CD14-positive monocyte (primary cell): ENCODE data around the gene ADAMTSL4. TPM values are rescaled to one million over a fixed set of nuclear protein-coding genes. Genes with fewer than 3 reads are reported as not detected.
A peak's percentile ranks its signal among the peaks of the same experiment; 100 is the strongest.

Source experiments
- DNase-seq, 3 donors: peaks; one replicate each; pipeline ENCODE4 v3.0.0-alpha.2; 2011 to 2022
- H2AFZ ChIP-seq: 2 replicates; pipeline ENCODE4 v1.6.0; 2012; ENCODE audit warnings: mild to moderate bottlenecking, low read depth, low read length, inconsistent platforms; ENCODE audit not compliant: insufficient read depth, poor library complexity, severe bottlenecking
- H3K27ac ChIP-seq, 2 donors: 1 replicate in 1 of 2; 2 replicates in 1 of 2; pipeline ENCODE4 v1.5.1; 2012 to 2013; ENCODE audit warnings: low read length in 2 of 2, control low read depth in 1 of 2, inconsistent platforms in 1 of 2, low read depth in 1 of 2, mild to moderate bottlenecking in 1 of 2
- H3K27me3 ChIP-seq, 2 donors: one replicate each; pipeline versions ENCODE4 v1.6.0 to v1.6.1; 2011 to 2013; ENCODE audit warnings: low read length in 2 of 2; ENCODE audit not compliant: control insufficient read depth in 2 of 2, insufficient read depth in 2 of 2
- H3K36me3 ChIP-seq, 2 donors: replicated peaks in 1 of 2; 1 replicate in 1 of 2; 2 replicates in 1 of 2; pipeline versions ENCODE4 v1.5.1 to v1.6.1; 2012 to 2013; ENCODE audit warnings: low read length in 2 of 2, control low read depth in 1 of 2, inconsistent platforms in 1 of 2, mild to moderate bottlenecking in 1 of 2; ENCODE audit not compliant: insufficient read depth in 2 of 2, control insufficient read depth in 1 of 2
- H3K4me1 ChIP-seq, 2 donors: 1 replicate in 1 of 2; 2 replicates in 1 of 2; pipeline versions ENCODE4 v1.5.1 to v1.6.1; 2012 to 2013; ENCODE audit warnings: low read length in 2 of 2, control low read depth in 1 of 2, inconsistent platforms in 1 of 2, mild to moderate bottlenecking in 1 of 2, moderate library complexity in 1 of 2; ENCODE audit not compliant: insufficient read depth in 2 of 2, control insufficient read depth in 1 of 2
- H3K4me2 ChIP-seq: replicated peaks from 2 replicates; pipeline ENCODE3; 2012; ENCODE audit warnings: low read length, moderate library complexity, mild to moderate bottlenecking; ENCODE audit not compliant: poor library complexity, severe bottlenecking; ENCODE audit errors: extremely low read depth
- H3K4me3 ChIP-seq, 3 experiments: fragments of 200-600 bp in 1 of 3; sonication (generic) in 1 of 3; replicated peaks in 1 of 3; 1 replicate in 2 of 3; 2 replicates in 1 of 3; pipeline ENCODE4 v1.5.1; 2011 to 2013; ENCODE audit warnings: low read length in 3 of 3, mild to moderate bottlenecking in 3 of 3, control low read depth in 2 of 3, low read depth in 2 of 3, inconsistent platforms in 1 of 3, moderate library complexity in 1 of 3
- H3K79me2 ChIP-seq: 2 replicates; pipeline ENCODE4 v1.6.0; 2012; ENCODE audit warnings: mild to moderate bottlenecking, control low read depth, inconsistent platforms, low read length, moderate library complexity; ENCODE audit not compliant: insufficient read depth
- H3K9ac ChIP-seq: 2 replicates; pipeline ENCODE4 v1.6.0; 2017; ENCODE audit warnings: low read length, mild to moderate bottlenecking; ENCODE audit not compliant: insufficient read depth, poor library complexity, severe bottlenecking
- H3K9me3 ChIP-seq, 2 donors: replicated peaks in 1 of 2; 1 replicate in 1 of 2; 2 replicates in 1 of 2; pipeline versions ENCODE4 v1.5.1 to v1.6.1; 2012 to 2013; ENCODE audit warnings: low read length in 2 of 2, control low read depth in 1 of 2; ENCODE audit not compliant: control insufficient read depth in 1 of 2, insufficient read depth in 1 of 2
- H4K20me1 ChIP-seq: 2 replicates; pipeline ENCODE4 v1.6.0; 2012; ENCODE audit warnings: mild to moderate bottlenecking, low read length, control low read depth, moderate library complexity; ENCODE audit not compliant: insufficient read depth
- H3K27ac Mint-ChIP-seq, 7 donors: one replicate each; pipeline ENCODE4 v1.8.0; 2020; ENCODE audit warnings: mild to moderate bottlenecking in 7 of 7, mixed read lengths in 7 of 7, moderate library complexity in 6 of 7, inconsistent platforms in 2 of 7
- H3K27me3 Mint-ChIP-seq, 3 donors: one replicate each; pipeline ENCODE4 v1.8.0; 2021 to 2022; ENCODE audit warnings: low read depth in 3 of 3, mild to moderate bottlenecking in 3 of 3, mixed read lengths in 3 of 3, moderate library complexity in 3 of 3, inconsistent platforms in 1 of 3
- H3K36me3 Mint-ChIP-seq, 2 donors: one replicate each; pipeline ENCODE4 v1.8.0; 2020; ENCODE audit warnings: mixed read lengths in 2 of 2, inconsistent platforms in 1 of 2, mild to moderate bottlenecking in 1 of 2
- H3K4me1 Mint-ChIP-seq: one replicate; pipeline ENCODE4 v1.8.0; 2020; ENCODE audit warnings: mild to moderate bottlenecking, mixed read lengths
- H3K4me3 Mint-ChIP-seq, 2 donors: one replicate each; pipeline ENCODE4 v1.8.0; 2020; ENCODE audit warnings: mild to moderate bottlenecking in 2 of 2, mixed read lengths in 2 of 2, moderate library complexity in 1 of 2
- H3K9me3 Mint-ChIP-seq, 7 donors: one replicate each; pipeline ENCODE4 v1.8.0; 2020 to 2022; ENCODE audit warnings: mixed read lengths in 7 of 7, mild to moderate bottlenecking in 6 of 7, moderate library complexity in 6 of 7, inconsistent platforms in 2 of 7
- CTCF ChIP-seq: fragments of 200-600 bp; IDR thresholded peaks from one replicate; pipeline ENCODE4 v1.8.0; 2022; ENCODE audit warnings: antibody characterized with exemption, mild to moderate bottlenecking
- WGBS: methylation state at CpG from one replicate; pipeline ENCODE4 v1.1.5; 2013; ENCODE audit warnings: missing lambda C conversion rate; ENCODE audit not compliant: insufficient coverage; 5-methylcytosine and 5-hydroxymethylcytosine counted together
- intact Hi-C, 2 donors: fragments of 100-400 bp; cut with micrococcal nuclease; formaldehyde crosslinking; loops; one replicate each; pipeline versions ENCODE4 v1.15.0 to v1.15.1; 2023
- polyA plus RNA-seq, 3 donors: library from polyadenylated mRNA; depleted of rRNA in 1 of 3; unstranded in 2 of 3; stranded (reverse) in 1 of 3; fragments of 300-500 nt in 2 of 3; fragments of >200 nt in 1 of 3; fragmentation: Illumina TruSeq in 2 of 3; gene quantifications; 1 replicate in 2 of 3; 2 replicates in 1 of 3; pipeline ENCODE4 v1.2.3, GENCODE V29; 2012 to 2021

The ADAMTSL4 gene
- polyA plus RNA-seq, 3 donors, result 2.5 to 109 (median 2.8) TPM

GRCh38 chr1:150561974-150562445 is 12.8 kb downstream of the ADAMTSL4 start:
- H3K36me3 Mint-ChIP-seq, result peaks cover 46 to 67% of the 10 kb centered on the region in 2 donors
- peak; percentile 65 to 73 (median 71) for DNase-seq
- H3K9me3 ChIP-seq, result no peaks in the 10 kb centered on the region
- H3K9ac ChIP-seq, result peak overlapping the region; percentile 77
- TF ChIP-seq CTCF, result no peak
- H3K27me3 ChIP-seq, result no peaks in the 10 kb centered on the region
- peak overlapping the region; percentile 37 for H2AFZ ChIP-seq
- peaks cover 84 to 85% of the 10 kb centered on the region in 2 donors for H3K4me1 ChIP-seq
- peaks cover 19 to 36% of the 10 kb centered on the region in 2 donors for H3K36me3 ChIP-seq
- peaks cover 0 to 2% (median 0%) of the 10 kb centered on the region in 3 donors for H3K27me3 Mint-ChIP-seq
- peaks cover 0 to 3% (median 0%) of the 10 kb centered on the region in 7 donors for H3K9me3 Mint-ChIP-seq
- H4K20me1 ChIP-seq, result peaks cover 98% of the 10 kb centered on the region
- H3K79me2 ChIP-seq, result peaks cover 79% of the 10 kb centered on the region
- peak overlapping the region; percentile 93 for H3K4me3 Mint-ChIP-seq
- peak overlapping the region; percentile 88 to 94 for H3K27ac ChIP-seq
- peak overlapping the region; percentile 46 to 92 (median 61) for H3K4me3 ChIP-seq
- H3K4me2 ChIP-seq, result peak overlapping the region; percentile 98
- intact Hi-C loops, result loop anchor here (2.0 to 5.0 kb wide), 3 partner anchors 15 to 65 kb away; partner anchors contain the start of gene ENSA (in 1 of the 2)
- H3K4me1 Mint-ChIP-seq, result peaks cover 75% of the 10 kb centered on the region
- WGBS, result 0% methylated on average over 16 of the region's 18 CpGs
- H3K27ac Mint-ChIP-seq, result peak overlapping the region; percentile 96 to 100 (median 98)

- H3K27ac Mint-ChIP-seq, result peak overlapping the region; percentile 96 to 100 (median 98)
- peaks cover 0 to 2% (median 0%) of the 10 kb centered on the region in 3 donors for H3K27me3 Mint-ChIP-seq
- DNase-seq, result peak in 2 of 3 donors; percentile 36 to 52
- Histone ChIP-seq H3K27me3 (no peaks in the 10 kb centered on the region), H3K79me2 (peaks cover 82% of the 10 kb centered on the region), H3K4me2 (peak overlapping the region; percentile 98), H3K9me3 (no peaks in the 10 kb centered on the region), H3K27ac (peak overlapping the region; percentile 88 to 94), H4K20me1 (peaks cover 98% of the 10 kb centered on the region), H2AFZ (no peak overlapping the region), H3K36me3 (peaks cover 13 to 30% of the 10 kb centered on the region in 2 donors), H3K9ac (peak overlapping the region; percentile 77), H3K4me1 (peaks cover 90 to 92% of the 10 kb centered on the region in 2 donors), H3K4me3 (peak overlapping the region; percentile 46 to 92 (median 61))
- peak overlapping the region; percentile 93 for H3K4me3 Mint-ChIP-seq
- H3K36me3 Mint-ChIP-seq, result peaks cover 42 to 68% of the 10 kb centered on the region in 2 donors
- H3K4me1 Mint-ChIP-seq, result peaks cover 82% of the 10 kb centered on the region
- 7% methylated on average over 3 of the region's 4 CpGs for WGBS
- TF ChIP-seq CTCF, result no peak
- intact Hi-C loops, result loop anchor here (2.0 to 5.0 kb wide), 3 partner anchors 14 to 65 kb away; partner anchors contain the start of gene ENSA (in 1 of the 2)
- H3K9me3 Mint-ChIP-seq, result peaks cover 0 to 3% (median 0%) of the 10 kb centered on the region in 7 donors
Measured at GRCh38 chr1:150562446-150563339, 13.5 kb downstream of the ADAMTSL4 start.
